GM21528 (cell line): ENCODE data around the gene KLHL26.

Experiments
- ATAC-seq: cut with Tn5 transposase; IDR thresholded peaks from one replicate; pipeline ENCODE4 v1.9.1; 2021; ENCODE audit warnings: mild to moderate bottlenecking, moderate library complexity; ENCODE audit not compliant: unreplicated experiment, low FRiP score

KLHL26 gene

GRCh38 chr19:18660939-18661670 is 24.3 kb downstream of the KLHL26 start:
- ATAC-seq: no peak

DNA sequence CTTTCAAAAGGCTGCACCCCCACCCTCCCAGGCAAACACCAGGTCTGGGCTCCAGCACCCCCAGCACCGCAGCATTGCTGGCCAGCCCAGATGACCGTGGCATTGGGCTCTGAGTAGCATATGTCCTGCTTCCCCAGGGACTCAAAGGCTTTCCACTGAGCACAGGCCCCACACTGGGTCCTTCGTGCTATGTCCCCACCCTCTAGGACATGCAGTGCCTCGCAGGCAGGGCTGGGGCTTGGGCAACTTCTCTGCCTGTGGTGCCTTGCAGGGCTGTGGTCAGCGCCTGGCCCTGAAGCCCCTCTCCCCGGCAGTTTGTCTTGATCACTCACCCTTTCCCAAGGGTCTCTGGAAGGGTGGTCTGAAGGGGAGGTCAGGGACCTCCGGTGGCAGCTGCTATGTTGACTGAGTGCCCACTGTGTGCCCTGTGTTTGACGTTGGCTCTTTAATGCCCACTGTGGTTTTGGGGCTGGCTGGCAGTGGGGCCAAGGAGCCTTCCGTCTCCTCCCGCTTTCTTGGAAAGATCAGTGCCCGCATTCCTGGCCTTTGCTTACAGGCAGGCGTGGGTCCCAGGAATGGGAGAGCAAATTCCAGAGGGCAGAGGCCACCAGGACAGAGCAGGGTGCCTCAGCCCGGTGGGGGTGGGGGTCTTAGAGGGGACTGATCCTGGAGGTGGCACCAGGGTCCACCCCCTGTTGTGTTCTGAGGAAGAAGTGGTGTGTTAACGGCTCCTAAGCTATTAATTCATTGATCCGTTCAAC is 26.3 kb downstream of the KLHL26 start:
- ATAC-seq: no peak

GRCh38 chr19:18663940-18664530 is 27.2 kb downstream of the KLHL26 start:
- no peak for ATAC-seq

- ATAC-seq: no peak
Observed at GRCh38 chr19:18665771-18666202, 29.0 kb downstream of the KLHL26 start.

DNA sequence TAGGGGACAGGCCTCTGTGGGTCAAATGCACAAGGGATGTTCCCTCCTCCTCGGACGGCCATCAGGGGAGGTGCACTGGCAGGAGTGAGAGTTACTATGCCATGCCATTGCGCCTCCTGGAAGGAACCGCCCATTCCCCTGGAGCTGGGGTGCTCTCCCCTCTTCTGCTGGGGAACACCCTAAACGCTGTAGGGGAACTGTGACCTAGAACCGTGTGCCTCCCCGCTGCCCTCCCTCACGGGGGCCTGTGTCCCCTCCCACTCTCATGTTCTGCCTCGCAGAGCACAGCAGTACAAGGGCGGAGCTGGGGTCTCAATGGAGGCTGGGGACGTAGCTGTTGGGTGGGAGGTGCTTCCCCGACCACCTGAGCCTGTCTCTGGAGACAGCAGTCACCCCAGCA is 29.5 kb downstream of the KLHL26 start:
- no peak for ATAC-seq

DNA sequence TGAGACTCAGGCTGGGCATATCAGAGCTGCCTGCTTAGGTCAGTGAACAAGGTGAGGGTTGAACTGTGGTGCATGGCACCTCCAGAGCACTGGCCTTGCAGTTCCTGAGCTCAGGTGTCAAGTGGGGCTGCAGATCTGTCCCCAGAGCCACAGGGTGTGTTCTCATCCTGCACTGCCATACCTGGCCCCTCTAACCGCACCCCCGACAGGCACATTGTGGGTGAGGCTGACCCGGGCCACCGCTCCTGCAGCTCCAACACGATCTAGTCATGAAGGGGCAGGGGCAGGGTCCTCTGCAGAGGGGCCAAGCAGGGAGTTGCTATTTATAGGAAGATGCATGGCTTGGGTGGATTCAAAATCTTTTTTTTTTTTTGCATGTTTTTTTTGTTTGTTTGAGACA is 30.0 kb downstream of the KLHL26 start:
- ATAC-seq: no peak

DNA sequence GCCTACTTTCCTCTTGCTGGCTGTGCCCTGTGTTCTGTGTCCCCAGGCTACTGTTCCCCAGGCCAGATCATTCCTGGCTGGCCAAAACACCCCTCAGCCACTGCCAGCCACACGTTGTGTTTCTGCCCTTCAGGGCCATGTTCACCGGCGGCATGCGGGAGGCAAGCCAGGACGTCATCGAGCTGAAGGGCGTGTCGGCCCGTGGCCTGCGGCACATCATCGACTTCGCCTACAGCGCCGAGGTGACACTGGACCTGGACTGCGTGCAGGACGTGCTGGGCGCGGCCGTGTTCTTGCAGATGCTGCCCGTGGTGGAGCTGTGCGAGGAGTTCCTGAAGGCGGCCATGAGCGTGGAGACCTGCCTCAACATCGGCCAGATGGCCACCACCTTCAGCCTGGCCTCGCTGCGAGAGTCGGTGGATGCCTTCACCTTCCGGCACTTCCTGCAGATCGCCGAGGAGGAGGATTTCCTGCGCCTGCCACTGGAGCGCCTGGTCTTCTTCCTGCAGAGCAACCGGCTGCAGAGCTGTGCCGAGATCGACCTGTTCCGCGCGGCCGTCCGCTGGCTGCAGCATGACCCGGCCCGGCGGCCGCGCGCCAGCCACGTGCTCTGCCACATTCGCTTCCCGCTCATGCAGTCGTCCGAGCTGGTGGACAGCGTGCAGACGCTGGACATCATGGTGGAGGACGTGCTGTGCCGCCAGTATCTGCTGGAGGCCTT is 30.9 kb downstream of the KLHL26 start:
- ATAC-seq: no peak

DNA sequence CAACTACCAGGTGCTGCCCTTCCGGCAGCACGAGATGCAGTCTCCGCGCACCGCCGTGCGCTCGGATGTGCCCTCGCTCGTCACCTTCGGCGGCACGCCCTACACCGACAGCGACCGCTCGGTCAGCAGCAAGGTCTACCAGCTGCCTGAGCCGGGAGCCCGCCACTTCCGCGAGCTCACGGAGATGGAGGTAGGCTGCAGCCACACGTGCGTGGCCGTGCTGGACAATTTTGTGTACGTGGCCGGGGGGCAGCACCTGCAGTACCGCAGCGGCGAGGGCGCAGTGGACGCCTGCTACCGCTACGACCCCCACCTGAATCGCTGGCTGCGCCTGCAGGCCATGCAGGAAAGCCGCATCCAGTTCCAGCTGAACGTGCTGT is 31.4 kb downstream of the KLHL26 start:
- ATAC-seq: no peak

- no peak for ATAC-seq
Observed at GRCh38 chr19:18668744-18669523, 32.1 kb downstream of the KLHL26 start.

- no peak for ATAC-seq
Observed at GRCh38 chr19:18669524-18669817, 32.6 kb downstream of the KLHL26 start.

- ATAC-seq: no peak
Observed at GRCh38 chr19:18669883-18670282, 33.1 kb downstream of the KLHL26 start.

DNA sequence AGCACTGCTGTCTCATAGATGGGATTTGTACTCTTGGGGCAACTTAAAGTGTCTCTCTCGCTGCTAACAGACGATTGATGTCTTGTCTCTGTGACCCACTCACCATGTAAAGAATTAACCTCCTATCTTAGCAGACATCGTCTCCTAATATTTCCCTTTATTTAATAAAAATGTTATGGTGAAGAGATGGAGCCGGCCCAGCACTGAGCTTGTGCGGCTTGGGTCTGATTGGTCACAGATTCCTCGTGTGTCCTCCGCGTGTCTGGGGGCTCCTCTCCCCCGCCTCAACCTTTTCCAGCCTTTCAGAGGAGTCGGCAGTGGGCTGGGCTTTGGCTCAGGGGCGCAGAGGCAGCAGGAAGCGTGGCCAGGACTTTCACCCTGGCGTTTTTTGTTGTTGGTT is 33.5 kb downstream of the KLHL26 start:
- ATAC-seq: no peak

GRCh38 chr19:18671303-18672043 is 34.6 kb downstream of the KLHL26 start:
- no peak for ATAC-seq

- ATAC-seq: no peak
Observed at GRCh38 chr19:18672044-18672451, 35.2 kb downstream of the KLHL26 start.

GRCh38 chr19:18672606-18673337 is 35.9 kb downstream of the KLHL26 start:
- ATAC-seq: no peak

DNA sequence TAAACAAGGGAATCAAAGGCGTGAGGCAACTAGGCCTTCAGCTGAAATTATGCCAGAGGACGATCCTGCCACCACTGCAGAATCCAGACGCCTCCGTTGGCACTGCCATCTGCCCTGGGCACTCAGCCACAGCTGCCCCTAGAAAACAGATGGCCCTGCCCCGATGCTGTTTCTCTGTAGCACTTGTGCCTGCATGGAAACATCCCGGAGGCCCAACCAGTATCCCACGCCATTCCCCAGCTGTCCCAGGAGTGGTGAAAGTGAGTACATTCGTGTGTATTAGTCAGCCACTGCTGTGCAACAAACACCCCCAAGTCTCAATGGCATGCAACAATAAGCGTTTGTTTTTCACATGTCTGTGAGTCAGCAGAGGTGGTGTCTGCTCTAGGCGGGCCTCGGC is 37.8 kb downstream of the KLHL26 start:
- ATAC-seq: no peak

DNA sequence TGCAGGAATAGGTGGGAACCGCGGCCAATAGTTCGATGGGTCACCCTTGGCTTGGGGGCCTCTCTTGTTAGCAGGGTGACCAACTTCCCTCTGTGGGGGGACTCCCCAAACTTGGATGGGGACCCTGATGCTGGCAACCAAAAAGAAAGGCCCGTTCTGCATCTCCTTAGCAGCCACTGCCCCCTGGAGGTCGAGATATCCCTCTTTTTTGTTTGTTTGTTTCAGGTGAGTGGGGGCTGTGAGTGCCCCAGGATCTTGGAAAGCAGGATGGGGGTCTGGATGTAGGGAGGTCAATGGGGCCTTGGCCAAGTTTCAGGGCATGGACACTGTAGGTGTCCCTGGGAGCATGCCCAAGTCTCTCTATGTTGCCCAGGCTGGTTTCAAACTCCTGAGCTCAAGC is 39.0 kb downstream of the KLHL26 start:
- ATAC-seq: no peak

DNA sequence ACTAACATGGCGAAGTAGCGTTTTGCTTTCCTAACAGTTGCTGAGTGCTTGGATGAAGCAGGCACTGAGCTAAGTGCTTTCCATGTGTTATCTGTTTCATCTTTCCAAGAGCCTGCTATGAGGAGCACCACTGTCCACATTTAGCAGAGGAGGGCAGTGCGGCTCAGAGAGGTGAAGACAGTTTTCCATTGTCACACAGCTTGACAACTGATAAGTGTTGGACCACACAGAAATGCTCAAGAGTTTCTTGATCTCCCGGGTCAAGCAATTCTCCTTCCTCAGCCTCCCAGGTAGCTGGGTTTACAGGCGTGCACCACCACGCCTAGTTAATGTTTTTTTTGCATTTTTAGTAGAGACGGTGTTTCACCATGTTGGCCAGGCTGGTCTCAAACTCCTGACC is 39.9 kb downstream of the KLHL26 start:
- ATAC-seq: no peak

DNA sequence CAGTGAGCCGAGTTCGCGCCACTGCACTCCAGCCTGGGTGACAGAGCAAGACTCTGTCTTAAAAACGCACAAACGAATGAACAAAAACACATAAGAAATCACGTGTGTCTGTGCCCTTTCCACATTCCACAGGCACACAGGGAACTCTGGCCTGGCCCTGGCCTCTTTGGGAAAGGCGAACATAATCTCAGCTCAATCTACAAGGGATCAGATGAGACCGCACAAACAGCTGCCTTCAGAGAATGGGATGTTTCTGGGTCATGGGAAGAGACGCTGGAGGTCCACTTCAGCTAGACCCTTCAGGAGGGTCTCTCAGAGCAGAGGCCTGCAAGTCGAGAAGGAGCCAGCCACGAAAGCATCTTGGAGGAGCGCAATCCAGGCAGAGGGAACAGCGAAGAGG is 40.3 kb downstream of the KLHL26 start:
- ATAC-seq: no peak
